OCI-LY3 (cell line): ENCODE results near the gene DNAJC13.

Experiments
- EZH2phosphoT487 ChIP-seq: fragments of 200-600 bp; shearing (Covaris generic); IDR thresholded peaks from 2 replicates; pipeline ENCODE4 v1.6.1; 2018; ENCODE audit warnings: antibody characterized with exemption, mixed run types, low read depth
- TF ChIP-seq, protein P1 (sequence below): fragments of 200-600, 300-600 bp; sonication (generic); IDR thresholded peaks from 2 replicates; pipeline ENCODE4 v1.5.1; 2014; ENCODE audit warnings: antibody characterized with exemption, low read length, low read depth

DNA sequence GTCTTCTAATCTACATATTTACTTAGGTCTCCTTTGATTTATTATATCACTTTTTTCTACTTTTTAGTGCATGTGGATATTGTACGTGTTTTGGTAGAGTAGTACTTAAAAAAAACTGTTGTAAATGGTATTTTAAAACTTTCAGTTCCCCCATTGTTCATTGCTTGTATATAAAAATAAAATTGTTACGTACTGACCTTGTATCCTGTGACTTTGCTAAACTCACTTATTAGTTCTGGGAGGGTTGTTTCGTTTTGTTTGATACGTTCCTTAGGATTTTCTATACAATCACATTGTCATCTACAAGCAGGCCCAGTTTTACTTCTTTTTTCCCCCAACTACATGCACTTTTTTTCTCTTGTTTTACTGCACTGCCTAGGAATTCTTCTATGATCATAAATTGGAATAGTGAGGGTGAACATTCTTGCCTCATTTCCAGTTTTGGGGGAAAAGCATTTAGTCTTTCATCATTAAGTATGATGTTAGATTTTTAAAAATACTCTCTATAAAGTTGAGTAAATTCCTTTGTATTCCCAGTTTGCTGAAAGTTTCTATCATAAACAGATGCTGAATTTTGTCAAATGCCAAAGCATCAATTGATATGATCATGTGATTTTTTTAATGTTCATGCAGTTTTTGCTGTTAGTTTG is 146.2 kb downstream of the DNAJC13 start:
- TF ChIP-seq, protein P1, sequence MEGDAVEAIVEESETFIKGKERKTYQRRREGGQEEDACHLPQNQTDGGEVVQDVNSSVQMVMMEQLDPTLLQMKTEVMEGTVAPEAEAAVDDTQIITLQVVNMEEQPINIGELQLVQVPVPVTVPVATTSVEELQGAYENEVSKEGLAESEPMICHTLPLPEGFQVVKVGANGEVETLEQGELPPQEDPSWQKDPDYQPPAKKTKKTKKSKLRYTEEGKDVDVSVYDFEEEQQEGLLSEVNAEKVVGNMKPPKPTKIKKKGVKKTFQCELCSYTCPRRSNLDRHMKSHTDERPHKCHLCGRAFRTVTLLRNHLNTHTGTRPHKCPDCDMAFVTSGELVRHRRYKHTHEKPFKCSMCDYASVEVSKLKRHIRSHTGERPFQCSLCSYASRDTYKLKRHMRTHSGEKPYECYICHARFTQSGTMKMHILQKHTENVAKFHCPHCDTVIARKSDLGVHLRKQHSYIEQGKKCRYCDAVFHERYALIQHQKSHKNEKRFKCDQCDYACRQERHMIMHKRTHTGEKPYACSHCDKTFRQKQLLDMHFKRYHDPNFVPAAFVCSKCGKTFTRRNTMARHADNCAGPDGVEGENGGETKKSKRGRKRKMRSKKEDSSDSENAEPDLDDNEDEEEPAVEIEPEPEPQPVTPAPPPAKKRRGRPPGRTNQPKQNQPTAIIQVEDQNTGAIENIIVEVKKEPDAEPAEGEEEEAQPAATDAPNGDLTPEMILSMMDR: no peak
- no peak for TF ChIP-seq EZH2phosphoT487
